Measurements from ENCODE around the gene COL15A1.

Gene COL15A1

DNA sequence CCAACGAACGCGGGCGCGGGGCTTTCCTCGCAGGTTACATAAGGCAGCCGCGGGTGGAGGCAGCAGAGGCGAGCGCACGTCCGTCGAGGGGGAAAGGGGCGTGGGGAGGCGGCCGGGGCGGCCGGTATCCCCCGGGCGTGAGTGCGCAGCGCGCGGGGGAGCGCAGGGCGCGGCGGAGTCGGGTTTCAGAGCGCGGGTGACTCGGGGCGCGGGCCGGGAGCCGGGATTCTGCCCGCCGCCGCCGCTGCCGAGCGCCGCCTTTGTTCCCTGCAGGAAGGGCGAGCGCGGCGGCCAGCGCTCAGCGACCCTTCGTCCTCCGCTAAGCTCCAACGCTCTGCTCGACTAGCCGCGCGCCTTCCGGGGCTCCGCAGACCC, at the start of gene COL15A1:
Gene COL15A1, plus strand, starts transcription at position 226 of the 375 bp plus-strand sequence. CDS start 155 bp downstream, outside the sequence.
- DNase-seq (ENCODE audit: low read depth, low spot score) = no peak
- Histone ChIP-seq H3K9ac (ENCODE audit: insufficient read length, low read depth) (peak within 1 kb of the TSS; percentile 70), H3K4me3 (ENCODE audit: insufficient read length, low read depth) (peak within 1 kb of the TSS; percentile 65), H3K27me3 (ENCODE audit: insufficient read depth, insufficient read length) (peaks cover 66% of the 10 kb centered on the region), H3K36me3 (ENCODE audit: insufficient read depth, insufficient read length, low read length) (no peaks in the 10 kb centered on the region), H3K4me1 (ENCODE audit: insufficient read depth, insufficient read length) (peaks cover 6% of the 10 kb centered on the region), H3K9me3 (ENCODE audit: insufficient read depth, low read length) (no peaks in the 10 kb centered on the region)
- TF ChIP-seq ZNF274 (IDR thresholded peaks at IDR 0.05; ENCODE audit: low read depth, low read length) = no peak
- no peak for TF ChIP-seq YY1 (IDR thresholded peaks at IDR 0.05; ENCODE audit: insufficient read depth, insufficient read length)
- no peak for TF ChIP-seq SUZ12 (IDR thresholded peaks at IDR 0.05; ENCODE audit: extremely low read depth, insufficient read depth, insufficient read length)

GRCh38 chr9:98894171-98894570, 49.5 kb upstream of the COL15A1 start:
- no peak for DNase-seq (ENCODE audit: low read depth, low spot score)
- Histone ChIP-seq H3K36me3 (ENCODE audit: insufficient read depth, insufficient read length, low read length) (no peaks in the 10 kb centered on the region), H3K9me3 (ENCODE audit: insufficient read depth, low read length) (peaks cover 11% of the 10 kb centered on the region), H3K4me1 (ENCODE audit: insufficient read depth, insufficient read length) (no peaks in the 10 kb centered on the region), H3K9ac (ENCODE audit: insufficient read length, low read depth) (no peak overlapping the region), H3K27me3 (ENCODE audit: insufficient read depth, insufficient read length) (no peaks in the 10 kb centered on the region), H3K4me3 (ENCODE audit: insufficient read length, low read depth) (no peak overlapping the region)
- TF ChIP-seq ZNF274 (IDR thresholded peaks at IDR 0.05; ENCODE audit: low read depth, low read length) (no peak), YY1 (IDR thresholded peaks at IDR 0.05; ENCODE audit: insufficient read depth, insufficient read length) (no peak), SUZ12 (IDR thresholded peaks at IDR 0.05; ENCODE audit: extremely low read depth, insufficient read depth, insufficient read length) (no peak)

DNA sequence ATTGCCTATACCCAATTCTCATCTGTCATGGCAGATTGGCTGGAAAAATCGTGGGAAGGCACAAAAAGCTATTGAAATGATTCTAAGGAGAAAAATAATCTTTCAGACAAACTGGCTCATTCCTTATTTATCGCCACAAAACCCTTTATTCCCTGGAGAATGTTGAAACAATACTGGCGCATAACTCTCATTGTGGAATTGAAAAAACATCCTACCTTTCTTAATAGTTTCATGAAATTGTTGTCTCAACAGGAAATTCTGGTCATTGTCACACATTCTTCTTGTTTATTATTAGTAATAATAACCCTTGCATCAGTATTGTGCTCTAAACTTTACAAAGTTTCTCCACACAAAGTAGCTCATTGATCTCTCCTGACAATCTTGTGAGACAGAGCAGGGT, 48.9 kb upstream of the COL15A1 start:
- no peak for TF ChIP-seq YY1 (IDR thresholded peaks at IDR 0.05; ENCODE audit: insufficient read depth, insufficient read length)
- no peak for TF ChIP-seq ZNF274 (IDR thresholded peaks at IDR 0.05; ENCODE audit: low read depth, low read length)
- no peak for TF ChIP-seq SUZ12 (IDR thresholded peaks at IDR 0.05; ENCODE audit: extremely low read depth, insufficient read depth, insufficient read length)
- H3K27me3 ChIP-seq (ENCODE audit: insufficient read depth, insufficient read length) = no peaks in the 10 kb centered on the region
- no peak for DNase-seq (ENCODE audit: low read depth, low spot score)
- H3K9ac ChIP-seq (ENCODE audit: insufficient read length, low read depth) = no peak overlapping the region
- H3K4me1 ChIP-seq (ENCODE audit: insufficient read depth, insufficient read length) = no peaks in the 10 kb centered on the region
- no peak overlapping the region for H3K4me3 ChIP-seq (ENCODE audit: insufficient read length, low read depth)
- H3K36me3 ChIP-seq (ENCODE audit: insufficient read depth, insufficient read length, low read length) = no peaks in the 10 kb centered on the region
- H3K9me3 ChIP-seq (ENCODE audit: insufficient read depth, low read length) = peaks cover 11% of the 10 kb centered on the region

DNA sequence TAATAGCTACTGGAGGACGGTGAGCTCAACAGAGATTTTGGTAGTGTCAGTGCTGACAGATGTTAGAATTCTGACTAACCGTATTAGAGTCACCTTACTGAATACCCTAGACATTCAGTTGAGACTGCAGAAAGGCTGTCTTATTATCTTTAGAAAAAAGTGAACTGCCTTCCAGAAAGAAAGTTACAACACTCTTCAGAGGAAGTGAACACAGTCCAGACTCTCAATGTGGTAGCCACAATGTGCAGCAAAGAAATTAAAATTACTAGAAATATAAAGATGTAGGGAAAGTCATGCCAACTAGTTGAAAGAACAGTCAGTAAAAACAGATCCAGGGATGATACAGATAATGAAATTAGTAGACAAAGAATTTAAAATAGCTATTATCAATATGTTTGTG, 47.1 kb upstream of the COL15A1 start:
- no peak for DNase-seq (ENCODE audit: low read depth, low spot score)
- Histone ChIP-seq H3K27me3 (ENCODE audit: insufficient read depth, insufficient read length) (no peaks in the 10 kb centered on the region), H3K36me3 (ENCODE audit: insufficient read depth, insufficient read length, low read length) (no peaks in the 10 kb centered on the region), H3K4me3 (ENCODE audit: insufficient read length, low read depth) (no peak overlapping the region), H3K4me1 (ENCODE audit: insufficient read depth, insufficient read length) (no peaks in the 10 kb centered on the region), H3K9ac (ENCODE audit: insufficient read length, low read depth) (no peak overlapping the region), H3K9me3 (ENCODE audit: insufficient read depth, low read length) (peaks cover 11% of the 10 kb centered on the region)
- TF ChIP-seq ZNF274 (IDR thresholded peaks at IDR 0.05; ENCODE audit: low read depth, low read length) (no peak), YY1 (IDR thresholded peaks at IDR 0.05; ENCODE audit: insufficient read depth, insufficient read length) (no peak), SUZ12 (IDR thresholded peaks at IDR 0.05; ENCODE audit: extremely low read depth, insufficient read depth, insufficient read length) (no peak)

GRCh38 chr9:98897745-98898144, 46.0 kb upstream of the COL15A1 start:
- H3K27me3 ChIP-seq (ENCODE audit: insufficient read depth, insufficient read length) = no peaks in the 10 kb centered on the region
- TF ChIP-seq ZNF274 (IDR thresholded peaks at IDR 0.05; ENCODE audit: low read depth, low read length) = no peak
- no peak for TF ChIP-seq YY1 (IDR thresholded peaks at IDR 0.05; ENCODE audit: insufficient read depth, insufficient read length)
- no peak for TF ChIP-seq SUZ12 (IDR thresholded peaks at IDR 0.05; ENCODE audit: extremely low read depth, insufficient read depth, insufficient read length)
- no peak for DNase-seq (ENCODE audit: low read depth, low spot score)
- peaks cover 11% of the 10 kb centered on the region for H3K9me3 ChIP-seq (ENCODE audit: insufficient read depth, low read length)
- no peak overlapping the region for H3K4me3 ChIP-seq (ENCODE audit: insufficient read length, low read depth)
- H3K4me1 ChIP-seq (ENCODE audit: insufficient read depth, insufficient read length) = no peaks in the 10 kb centered on the region
- no peaks in the 10 kb centered on the region for H3K36me3 ChIP-seq (ENCODE audit: insufficient read depth, insufficient read length, low read length)
- no peak overlapping the region for H3K9ac ChIP-seq (ENCODE audit: insufficient read length, low read depth)

DNA sequence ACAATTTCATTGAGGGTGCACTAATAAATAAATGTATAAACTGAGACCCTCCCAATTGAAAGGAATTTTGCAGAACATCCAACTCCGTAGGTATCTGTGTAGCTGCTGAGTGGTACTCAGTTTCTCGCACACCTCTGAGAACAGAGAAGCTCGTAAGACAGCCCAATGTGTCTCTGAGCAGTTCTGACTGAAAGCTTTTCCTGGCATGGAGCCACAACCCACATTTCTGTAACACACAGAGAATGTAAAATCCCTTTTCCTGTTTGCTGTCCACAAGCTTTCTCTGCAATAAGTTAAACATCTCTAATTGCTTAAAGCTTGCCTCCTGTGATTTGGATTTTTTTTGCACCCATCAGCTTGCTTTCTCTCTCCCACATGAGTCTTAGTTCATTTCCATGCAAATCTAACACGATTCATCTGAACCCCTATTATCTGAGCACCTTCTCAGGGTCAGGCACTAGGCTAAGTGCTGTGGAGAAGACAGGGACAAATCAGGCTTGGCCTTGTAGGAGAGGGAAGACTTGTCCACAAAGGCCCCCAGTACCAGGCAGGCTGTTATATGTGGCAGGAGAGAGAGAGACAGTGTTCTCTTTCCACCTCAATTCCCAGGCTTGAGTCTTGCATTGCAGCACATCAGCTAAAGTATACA, 44.2 kb upstream of the COL15A1 start:
- TF ChIP-seq YY1 (IDR thresholded peaks at IDR 0.05; ENCODE audit: insufficient read depth, insufficient read length) (no peak), ZNF274 (IDR thresholded peaks at IDR 0.05; ENCODE audit: low read depth, low read length) (no peak), SUZ12 (IDR thresholded peaks at IDR 0.05; ENCODE audit: extremely low read depth, insufficient read depth, insufficient read length) (no peak)
- Histone ChIP-seq H3K4me3 (ENCODE audit: insufficient read length, low read depth) (no peak overlapping the region), H3K36me3 (ENCODE audit: insufficient read depth, insufficient read length, low read length) (no peaks in the 10 kb centered on the region), H3K9ac (ENCODE audit: insufficient read length, low read depth) (no peak overlapping the region), H3K4me1 (ENCODE audit: insufficient read depth, insufficient read length) (no peaks in the 10 kb centered on the region), H3K9me3 (ENCODE audit: insufficient read depth, low read length) (peaks cover 11% of the 10 kb centered on the region), H3K27me3 (ENCODE audit: insufficient read depth, insufficient read length) (no peaks in the 10 kb centered on the region)
- DNase-seq (ENCODE audit: low read depth, low spot score) = no peak

GRCh38 chr9:98900244-98900643, 43.5 kb upstream of the COL15A1 start:
- no peak overlapping the region for H3K9ac ChIP-seq (ENCODE audit: insufficient read length, low read depth)
- H3K36me3 ChIP-seq (ENCODE audit: insufficient read depth, insufficient read length, low read length) = no peaks in the 10 kb centered on the region
- peaks cover 11% of the 10 kb centered on the region for H3K9me3 ChIP-seq (ENCODE audit: insufficient read depth, low read length)
- H3K4me3 ChIP-seq (ENCODE audit: insufficient read length, low read depth) = no peak overlapping the region
- H3K27me3 ChIP-seq (ENCODE audit: insufficient read depth, insufficient read length) = no peaks in the 10 kb centered on the region
- H3K4me1 ChIP-seq (ENCODE audit: insufficient read depth, insufficient read length) = no peaks in the 10 kb centered on the region
- no peak for DNase-seq (ENCODE audit: low read depth, low spot score)
- TF ChIP-seq ZNF274 (IDR thresholded peaks at IDR 0.05; ENCODE audit: low read depth, low read length) (no peak), SUZ12 (IDR thresholded peaks at IDR 0.05; ENCODE audit: extremely low read depth, insufficient read depth, insufficient read length) (no peak), YY1 (IDR thresholded peaks at IDR 0.05; ENCODE audit: insufficient read depth, insufficient read length) (no peak)
